Tibial nerve (tissue), 3 donors: ENCODE measurements around the gene PABPN1L.
"Not testable (repeated sequence)": the region's sequence is repeated elsewhere in the genome, so short reads cannot be mapped to it uniquely, and the experiment has no call there.

ENCODE experiments used
- CTCF ChIP-seq, 5 experiments: fragments of 200-600 bp in 3 of 5; fragments of 450-650 bp in 2 of 5; sonication (generic) in 3 of 5; IDR thresholded peaks; one replicate each; pipeline ENCODE4 v1.5.1; 2016 to 2019; ENCODE audit warnings: antibody characterized with exemption in 5 of 5, mild to moderate bottlenecking in 3 of 5, moderate library complexity in 2 of 5
- POLR2A ChIP-seq, 2 donors: fragments of 450-650 bp; IDR thresholded peaks; one replicate each; pipeline ENCODE4 v1.6.1; 2017; ENCODE audit warnings: antibody characterized with exemption in 2 of 2, mild to moderate bottlenecking in 2 of 2, moderate library complexity in 2 of 2

- not testable (repeated sequence) for TF ChIP-seq CTCF, POLR2A (IDR thresholded peaks at IDR 0.05)
Observed at GRCh38 chr16:88823646-88824045, 42.8 kb downstream of the PABPN1L start.
